ENCODE results near the gene PADI2.

GRCh38 chr1:17123196-17124045 is 4.2 kb upstream of the PADI2 start:
- TF ChIP-seq CTCF (IDR thresholded peaks at IDR 0.05) (no peak), POLR2A (IDR thresholded peaks at IDR 0.05) (no peak)
